HG03060 (cell line): Measurements from ENCODE around the gene MED13L.

ENCODE experiments used
- ATAC-seq: cut with Tn5 transposase; IDR thresholded peaks from one replicate; pipeline ENCODE4 v1.9.1; 2021; ENCODE audit warnings: low read depth, moderate number of reproducible peaks; ENCODE audit not compliant: unreplicated experiment

The MED13L gene

DNA sequence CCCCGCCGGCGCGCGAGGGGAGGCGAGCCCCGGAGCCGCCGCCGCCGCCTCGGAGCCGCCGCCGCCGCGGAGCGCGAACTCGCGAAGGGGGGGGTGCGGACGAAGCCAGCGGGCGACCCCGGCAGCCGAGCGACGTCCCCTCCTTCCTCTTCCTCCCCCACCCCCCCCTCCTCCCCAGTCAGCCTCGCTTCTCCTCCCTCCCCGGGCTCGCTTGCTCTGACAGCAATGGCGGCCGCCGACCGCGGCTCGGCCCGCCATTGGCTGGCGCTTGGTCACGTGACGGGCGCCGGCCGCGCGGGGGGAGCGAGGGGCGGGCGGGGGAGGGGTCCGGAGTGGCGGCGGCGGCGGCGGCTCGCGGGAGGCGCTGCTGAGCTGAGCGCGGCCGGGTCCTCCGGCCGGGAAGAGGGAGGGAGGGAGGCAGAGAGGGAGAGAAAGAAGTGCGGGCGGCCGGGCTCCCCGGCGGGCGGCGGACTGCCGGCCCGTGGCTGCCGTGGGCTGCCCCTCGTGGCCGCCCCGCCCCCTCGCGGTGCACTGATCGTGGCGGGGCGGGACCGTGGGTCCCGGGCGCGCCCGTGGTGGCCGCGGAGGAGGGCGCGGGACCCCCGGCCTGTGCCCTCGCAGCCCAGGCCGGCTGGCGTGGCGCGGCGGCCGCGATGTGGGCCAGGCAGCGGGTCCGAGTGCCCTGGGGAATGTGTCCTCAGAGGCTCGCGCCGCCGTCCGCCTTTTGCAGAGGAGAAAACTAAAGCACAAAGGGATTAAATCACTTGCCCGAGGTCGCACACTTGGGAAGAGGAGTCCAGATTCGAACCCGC lies at the start of gene MED13L:
TSS of gene MED13L (minus strand) at position 227 of the 812 bp plus-strand sequence. CDS start 562 bp downstream, outside the sequence.
- no peak for ATAC-seq

DNA sequence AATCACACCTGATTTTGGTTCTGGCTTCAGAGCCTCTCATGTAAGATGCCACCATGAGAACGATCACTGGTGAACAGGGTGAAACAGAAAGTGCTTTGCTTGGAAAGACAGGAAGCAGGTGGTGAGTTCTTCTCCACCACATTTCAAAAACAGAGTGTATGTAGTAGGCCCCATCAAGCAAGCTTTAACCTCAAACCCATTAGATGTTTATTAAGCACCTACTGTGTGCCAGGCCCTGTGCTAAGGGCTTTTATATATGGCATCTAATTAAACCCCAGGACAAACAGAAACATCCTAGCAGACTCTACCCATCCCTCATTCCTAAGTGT lies 47.8 kb upstream of the MED13L start:
- ATAC-seq: peak; percentile 83

DNA sequence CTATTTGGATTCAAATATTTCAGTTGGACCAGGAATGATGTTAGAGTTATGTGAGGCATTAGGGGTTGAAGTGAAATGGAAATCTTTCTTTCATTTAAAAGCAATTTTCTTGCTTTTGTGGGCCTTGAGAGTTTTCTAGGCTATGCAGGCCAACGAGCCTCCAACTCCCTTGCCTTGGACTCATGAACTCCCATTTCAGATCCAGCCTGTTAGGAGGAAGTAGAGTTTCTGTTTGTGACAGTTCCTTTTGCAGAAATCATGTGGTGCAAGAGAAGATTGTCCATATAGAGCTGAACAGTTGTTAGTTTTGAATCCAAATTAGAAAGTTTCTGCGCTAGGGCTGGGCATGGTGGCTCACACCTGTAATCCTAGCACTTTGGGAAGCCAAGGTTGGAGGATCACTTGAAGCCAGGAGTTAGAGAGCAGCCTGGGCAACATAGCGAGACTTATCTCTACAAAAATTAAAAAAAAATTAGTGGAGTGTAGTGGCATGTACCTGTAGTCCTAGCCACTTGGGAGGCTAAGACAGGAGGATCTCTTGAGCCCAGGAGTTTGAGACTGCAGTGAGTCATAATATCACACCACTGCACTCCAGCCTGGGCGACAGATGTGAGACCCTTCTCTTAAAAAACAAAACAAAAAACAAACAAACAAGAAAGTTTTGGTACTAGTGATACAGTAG lies 47.3 kb upstream of the MED13L start:
- ATAC-seq: no peak

DNA sequence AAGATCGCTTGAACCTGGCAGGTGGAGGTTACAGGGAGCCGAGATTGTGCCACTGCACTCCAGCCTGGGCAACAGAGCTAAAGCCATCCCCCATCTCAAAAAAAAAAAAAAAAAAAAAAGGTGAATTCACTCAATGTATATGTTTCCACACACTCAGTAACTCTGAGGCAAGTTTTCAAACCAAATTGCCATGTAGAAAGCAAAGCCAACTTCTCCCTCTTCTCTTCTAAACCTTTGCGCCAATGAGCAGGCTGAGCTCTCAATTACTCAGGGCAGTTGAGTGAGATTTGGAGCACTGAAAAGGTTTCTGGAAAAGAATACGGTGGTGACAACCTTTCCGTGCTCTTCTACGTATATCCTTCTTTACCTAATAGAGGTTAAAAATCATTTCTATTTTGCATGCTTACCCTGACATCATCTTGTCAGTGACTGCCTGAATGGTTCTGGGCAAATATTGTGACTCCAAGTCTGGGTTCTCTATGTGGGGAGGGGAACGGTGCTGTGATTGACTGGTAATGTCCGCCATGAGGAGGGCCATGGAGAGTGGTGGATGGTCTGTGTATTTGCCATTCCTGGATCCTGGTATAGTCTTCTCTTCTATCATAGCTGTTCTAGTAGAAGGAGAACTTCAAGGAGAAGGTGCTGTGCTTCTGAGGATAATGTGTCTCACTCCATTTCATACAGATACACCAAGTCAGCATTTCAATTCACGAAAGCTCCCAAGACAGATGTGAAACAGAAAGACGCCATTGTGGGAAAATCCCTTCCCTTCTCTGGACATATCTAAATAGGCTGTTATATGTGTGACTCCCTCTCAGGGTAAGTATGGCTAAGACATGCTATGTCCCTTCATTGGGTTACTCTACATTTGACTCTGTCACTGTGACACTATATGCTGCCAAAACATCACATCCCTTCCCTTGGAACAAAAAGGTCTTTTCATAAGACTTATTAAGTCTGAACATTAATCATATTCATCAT lies 46.2 kb upstream of the MED13L start:
- no peak for ATAC-seq

DNA sequence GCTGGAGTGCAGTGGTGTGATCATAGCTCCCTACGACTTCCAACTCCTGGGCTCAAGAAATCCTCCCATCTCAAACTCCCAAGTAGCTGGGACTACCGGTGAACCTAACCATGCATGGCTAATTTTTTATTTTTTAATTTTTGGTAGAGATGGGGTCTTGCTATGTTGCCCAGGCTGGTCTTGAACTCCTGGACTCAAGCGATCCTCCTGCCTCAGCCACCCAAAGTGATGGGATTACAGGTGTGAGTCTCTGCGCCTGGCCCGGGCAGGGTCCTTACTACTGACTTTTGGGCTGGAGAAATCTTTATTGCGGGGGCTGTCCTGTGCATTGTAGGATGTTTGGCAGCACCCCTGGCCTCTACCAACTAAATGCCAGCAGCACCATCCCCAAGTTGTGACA lies 44.4 kb upstream of the MED13L start:
- ATAC-seq: no peak

DNA sequence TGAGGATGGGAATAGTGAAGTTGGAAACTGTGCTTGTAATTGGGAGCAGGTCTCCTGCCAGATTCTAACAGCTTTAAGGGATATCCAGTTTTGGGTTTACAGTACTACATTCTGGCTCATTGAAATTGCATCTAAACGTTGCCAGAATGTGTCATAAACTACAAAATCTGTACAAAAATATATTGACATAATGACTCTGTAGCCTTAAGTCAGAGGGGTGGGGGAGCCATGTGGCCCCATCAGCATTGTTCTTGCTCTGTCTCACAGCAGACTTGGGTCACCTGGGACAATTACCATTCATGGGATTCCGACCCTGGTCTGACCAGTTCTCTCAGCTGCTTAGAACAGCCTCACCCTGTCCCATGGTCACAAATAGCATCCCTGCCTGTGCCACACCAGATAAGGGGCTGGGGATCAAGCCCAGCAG lies 43.3 kb upstream of the MED13L start:
- no peak for ATAC-seq

DNA sequence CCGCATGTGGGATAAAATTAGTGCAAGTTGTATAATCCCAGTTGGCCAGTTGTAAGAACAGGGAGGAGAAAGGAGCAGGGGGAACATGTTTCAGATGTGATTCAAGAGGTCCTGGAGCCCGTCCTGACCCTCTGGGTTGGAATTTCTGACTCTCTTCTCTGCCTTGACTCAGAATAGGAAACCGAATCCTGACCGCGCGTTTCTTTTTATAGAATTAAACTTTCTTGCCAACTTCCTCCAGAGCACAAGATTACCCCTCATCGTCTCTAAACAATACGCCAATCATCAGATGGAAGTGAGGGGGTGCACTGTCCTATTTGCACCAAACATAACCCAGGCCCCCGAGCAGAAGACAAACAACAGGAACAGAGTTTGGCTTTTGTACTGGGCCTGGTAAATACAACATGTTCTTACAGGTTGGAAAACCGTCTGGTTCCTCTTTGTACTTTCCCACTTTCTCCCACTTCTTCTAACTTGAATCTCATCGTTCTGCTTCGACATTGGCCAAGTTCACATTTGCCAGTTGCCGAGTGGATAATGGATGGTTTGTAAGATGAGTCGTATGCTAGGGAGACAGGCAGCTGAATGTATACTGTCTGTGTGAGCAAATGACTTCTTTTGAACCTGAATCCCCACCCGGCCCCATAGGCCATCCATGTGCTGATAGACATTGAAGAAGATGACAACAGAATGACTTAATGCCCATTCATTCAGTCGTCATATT lies 42.6 kb upstream of the MED13L start:
- no peak for ATAC-seq

DNA sequence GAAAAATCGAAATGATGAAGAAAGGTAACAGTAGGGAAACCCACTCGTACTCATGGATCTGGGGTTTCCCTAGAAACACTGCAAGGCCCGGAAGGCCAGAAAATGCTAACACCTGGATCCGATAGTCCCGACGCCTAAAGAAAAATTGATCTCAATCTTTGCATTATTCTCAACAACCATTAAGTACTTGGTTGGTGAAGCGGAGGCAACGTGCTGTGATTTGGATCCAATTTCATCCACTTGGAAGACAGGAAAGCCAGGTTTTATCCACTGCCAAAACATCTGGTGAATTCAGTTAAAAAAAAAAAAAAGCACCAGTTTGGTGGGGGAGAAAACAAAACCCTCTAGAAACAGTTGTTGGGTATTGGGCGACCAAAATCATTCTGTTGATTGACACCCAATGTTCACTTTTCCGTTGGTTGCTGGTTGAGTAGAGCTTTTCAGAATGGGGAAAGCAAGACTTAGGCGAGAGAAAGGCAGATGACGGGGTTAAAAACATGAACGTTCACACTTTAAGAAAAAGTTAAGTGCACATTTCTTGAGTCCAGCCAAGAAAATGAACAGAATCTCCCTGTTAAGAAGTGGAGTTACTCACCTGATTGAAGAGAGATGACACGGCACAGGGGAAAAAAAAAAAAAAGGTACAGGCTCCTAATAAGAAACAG lies 41.9 kb upstream of the MED13L start:
- no peak for ATAC-seq

DNA sequence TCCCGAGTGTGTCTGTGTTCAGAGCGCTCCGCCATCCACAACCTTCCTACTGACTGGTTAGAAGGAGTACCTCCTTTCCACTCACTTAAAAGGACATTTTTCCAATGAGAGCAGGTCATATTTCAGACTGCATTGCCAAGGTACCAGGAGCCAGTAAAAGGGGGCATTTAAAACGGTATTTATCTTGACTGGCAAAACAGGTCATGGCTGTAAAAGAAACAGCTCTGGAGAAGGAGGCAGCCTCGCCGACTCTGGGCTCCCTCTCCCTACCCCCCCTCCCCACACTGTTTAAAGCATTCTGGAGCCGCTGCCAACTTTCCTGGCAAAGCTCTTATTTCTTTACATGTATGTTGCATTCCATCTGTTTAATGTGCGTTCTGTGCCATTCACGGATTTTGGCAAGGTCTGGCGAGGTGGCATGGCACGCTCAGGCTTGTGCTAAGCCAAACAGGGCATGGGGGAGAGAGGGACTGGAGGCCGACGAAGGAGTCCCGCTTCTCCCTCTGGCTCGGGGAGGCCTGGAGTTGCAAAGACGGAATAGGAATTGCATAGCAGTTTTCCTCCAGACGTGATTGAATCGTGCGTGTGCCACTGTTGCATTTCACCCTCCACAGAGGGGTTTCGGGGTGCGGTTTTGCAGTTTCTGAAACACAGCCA lies 41.2 kb upstream of the MED13L start:
- no peak for ATAC-seq

DNA sequence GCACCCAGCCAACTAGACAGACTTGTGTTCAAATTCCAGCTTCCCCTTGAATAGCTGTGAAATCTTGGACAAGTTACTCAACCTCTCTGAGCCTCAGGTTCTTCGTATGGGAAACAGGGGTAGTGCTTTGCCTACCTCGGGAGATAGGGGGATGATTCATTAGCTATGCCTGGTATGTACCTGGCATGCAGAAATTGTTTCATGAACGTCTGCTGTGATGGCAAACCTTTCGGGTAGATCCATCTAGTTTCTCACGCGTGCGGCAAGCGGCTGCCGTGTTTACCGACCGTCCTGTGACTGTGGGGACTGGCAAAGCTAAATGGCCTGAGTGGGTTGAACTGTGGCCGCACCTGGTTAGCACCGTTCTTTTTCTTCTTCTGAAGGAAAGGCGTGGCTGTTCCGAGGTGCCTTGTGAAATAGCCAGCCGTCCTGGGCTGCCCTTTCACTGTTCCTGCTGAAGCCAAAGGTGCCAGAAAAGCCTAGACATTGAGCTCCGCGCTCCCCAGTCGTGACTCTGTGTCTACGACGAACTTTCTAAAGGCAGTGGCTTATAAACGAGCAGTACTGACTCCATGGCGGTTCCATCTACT lies 40.6 kb upstream of the MED13L start:
- ATAC-seq: no peak

DNA sequence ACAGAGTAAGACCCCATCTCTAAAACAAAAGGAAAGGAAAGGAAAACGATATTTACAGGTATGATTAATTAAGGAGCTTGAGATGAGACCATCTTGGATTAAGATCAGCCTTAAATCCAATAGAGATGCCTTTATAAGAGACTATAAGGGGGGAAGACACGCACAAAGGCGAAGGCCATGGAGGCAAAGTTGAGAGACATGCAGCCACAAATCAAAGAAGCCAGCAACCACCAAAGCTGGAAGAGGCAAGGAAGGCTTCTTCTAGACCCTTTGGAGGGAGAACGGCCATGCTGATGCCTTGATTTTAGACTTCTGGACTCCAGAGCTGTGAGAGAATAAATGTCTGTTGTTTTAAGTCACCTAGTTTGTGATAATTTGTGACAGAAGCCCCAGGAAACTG lies 39.6 kb upstream of the MED13L start:
- no peak for ATAC-seq

DNA sequence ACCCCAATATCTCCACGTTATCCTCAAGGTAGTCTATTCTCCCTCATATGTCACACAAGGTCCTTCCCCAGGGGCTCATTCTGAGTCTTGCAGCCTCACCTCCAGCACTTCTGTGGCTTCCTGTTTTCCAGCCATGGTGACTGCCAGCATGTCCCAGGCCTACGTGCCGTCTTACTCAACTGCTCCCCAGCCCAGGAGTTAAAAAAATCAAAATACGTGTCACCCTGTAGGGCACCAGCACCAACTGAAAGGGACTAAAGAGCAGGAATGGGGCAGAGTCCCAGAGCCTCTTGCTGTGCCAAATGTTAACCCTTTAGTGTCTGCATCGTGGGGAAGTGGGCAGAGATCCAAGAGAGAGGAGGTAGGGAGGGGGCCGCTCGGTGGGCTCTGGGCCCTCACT lies 37.0 kb upstream of the MED13L start:
- ATAC-seq: no peak

DNA sequence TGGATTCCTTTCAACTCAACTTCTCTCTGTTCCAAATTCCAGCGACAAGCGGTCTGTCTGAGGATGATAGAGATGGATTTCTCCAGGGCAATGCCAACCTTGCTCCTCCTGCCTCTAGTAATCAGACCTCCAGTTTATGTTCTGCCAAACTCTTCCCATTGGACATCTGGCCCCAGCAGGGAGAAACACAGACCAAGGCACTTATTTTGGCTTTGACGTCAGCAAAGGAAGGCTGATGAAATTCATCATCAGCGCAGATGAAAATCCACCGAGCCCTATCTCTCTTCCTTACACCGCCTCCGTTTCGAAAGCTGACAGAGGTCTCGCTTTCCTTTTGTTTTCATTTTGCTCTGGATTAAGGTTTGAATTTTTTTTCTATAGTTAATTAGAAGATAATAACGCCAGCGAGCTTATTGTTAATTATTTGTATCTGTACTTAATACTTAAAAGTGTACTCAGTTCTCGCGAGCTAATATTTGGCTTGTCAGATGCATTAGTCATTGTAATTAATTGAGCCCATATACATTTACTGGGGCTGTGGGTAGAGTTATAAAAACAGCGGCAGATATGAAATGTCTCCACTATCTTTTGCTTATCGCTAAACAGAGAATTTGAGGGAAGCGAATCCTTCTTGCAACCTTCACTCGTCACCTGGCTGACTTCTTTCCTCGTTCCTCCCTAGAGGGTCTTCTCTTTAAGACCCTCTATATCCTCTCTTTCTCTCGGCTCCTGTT lies 35.9 kb upstream of the MED13L start:
- ATAC-seq: no peak

DNA sequence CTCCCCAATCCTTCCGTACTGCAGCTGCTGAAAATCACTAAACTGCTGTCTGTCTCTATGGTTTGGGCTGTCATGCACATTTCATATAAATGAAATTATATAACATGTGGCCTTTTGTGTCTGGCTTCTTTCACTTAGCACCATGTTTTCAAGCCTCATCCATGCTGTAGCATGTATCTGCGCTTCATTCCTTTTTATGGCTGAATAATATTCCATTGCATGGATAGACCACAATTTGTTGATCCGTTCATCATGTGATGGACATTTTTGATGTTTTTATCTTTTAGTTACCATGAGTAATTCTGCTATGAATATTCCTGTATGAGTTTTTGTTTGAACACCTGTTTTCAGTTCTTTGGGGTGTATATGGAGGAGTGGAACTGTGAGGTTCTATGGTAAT lies 32.6 kb upstream of the MED13L start:
- no peak for ATAC-seq

DNA sequence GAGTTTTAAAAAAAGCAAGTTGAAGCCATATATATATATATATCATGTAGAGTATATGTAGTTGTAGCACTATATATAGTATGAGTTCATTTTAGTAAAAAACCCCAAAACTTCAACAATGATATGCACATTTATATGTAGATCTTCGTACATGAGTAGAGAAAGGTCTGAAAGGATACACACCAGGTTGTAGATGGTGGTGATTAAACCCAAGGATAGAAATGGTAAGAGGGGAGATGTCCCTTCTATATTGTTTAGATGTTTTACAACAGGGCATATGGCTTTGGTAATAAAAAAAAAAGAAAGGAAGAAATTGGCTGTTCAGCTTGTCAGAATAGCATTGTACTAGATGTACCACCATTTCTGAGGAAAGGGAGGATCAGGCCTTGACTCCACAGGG lies 31.9 kb upstream of the MED13L start:
- no peak for ATAC-seq

DNA sequence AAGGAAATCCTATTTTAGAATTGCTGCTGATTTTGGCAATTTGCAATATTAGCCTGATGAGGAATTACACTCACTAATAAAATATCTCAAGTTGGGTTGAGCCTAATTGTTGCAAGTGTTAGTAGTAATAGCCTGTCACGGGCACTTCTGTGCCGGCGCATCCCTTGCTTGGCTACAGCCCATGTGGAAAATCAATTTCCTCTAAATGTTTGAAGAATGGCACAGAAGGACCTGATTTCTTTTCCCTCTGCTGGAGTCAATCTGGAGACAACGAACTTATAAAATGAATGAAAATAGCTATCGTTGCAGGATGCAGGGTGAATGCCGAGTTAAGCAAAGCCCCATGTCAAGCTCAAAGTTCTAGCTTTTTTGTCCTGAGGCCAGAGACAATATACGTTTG lies 31.2 kb upstream of the MED13L start:
- no peak for ATAC-seq

DNA sequence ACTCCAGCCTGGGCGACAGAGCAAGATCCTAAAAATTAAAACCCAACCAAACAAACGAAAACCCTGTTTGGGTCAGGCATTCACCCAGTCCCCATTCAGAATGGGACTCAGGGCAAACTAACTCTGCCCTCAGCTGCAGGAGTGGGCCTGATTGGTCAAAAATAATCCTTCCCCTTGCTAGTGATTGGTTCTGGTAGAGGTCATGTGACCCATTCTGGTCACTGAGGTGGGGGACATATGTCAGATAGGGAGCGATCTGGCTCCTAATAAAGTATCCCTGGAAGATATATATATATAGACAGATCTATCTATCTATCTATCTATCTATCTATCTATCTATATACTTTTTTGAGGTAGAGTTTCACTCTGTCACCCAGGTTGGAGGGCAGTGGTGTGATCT lies 29.5 kb upstream of the MED13L start:
- ATAC-seq: no peak

DNA sequence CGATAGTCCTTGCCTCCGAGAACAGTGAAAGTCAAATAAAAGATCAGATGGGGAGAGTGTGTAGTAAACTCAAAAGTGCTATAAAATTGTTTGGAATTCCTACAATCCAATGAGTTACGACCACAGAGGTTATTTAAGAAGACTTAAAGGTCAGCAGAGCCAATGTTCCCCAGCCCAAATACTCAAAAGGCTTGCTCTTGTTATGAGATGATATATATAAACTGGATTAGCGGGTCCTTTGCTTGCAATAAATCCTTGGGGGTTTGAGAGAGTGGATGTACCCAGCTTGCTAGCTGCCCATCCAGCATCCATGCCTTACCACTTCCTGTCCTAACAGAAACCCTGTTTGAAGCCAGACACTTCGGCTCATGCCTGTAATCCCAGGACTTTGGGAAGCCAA lies 29.0 kb upstream of the MED13L start:
- no peak for ATAC-seq
